ENCODE data around the gene BPNT1.
"Not testable (repeated sequence)": the region's sequence is repeated elsewhere in the genome, so short reads cannot be mapped to it uniquely, and the experiment has no call there.

BPNT1 gene

DNA sequence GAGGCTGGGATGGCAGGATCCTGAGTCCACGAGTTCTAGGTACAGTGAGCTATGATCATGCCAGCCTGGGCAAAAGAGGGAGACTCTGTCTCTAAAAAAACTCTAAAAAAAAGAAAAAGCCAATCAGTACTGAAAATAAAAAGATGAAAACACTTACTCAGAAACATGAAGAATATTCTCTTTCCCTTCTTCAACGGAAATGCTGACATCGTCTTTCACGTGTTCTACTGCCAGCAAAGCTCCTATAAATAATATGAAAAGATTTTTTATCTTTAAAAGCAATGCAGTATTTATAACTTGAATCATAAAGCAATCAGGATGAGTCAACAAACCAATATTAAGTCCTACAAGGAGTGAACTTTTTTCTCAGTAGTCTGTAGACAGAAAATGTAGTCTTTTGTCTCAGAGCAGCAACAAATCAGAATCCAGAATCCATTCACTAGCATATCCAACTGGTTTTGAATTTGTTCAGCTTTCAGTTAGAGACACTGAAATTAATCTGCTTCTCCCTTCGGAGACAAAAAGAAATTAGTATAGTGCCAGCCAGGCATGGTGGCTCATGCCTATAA lies 49.5 kb downstream of the BPNT1 start:
- TF ChIP-seq, protein P1, sequence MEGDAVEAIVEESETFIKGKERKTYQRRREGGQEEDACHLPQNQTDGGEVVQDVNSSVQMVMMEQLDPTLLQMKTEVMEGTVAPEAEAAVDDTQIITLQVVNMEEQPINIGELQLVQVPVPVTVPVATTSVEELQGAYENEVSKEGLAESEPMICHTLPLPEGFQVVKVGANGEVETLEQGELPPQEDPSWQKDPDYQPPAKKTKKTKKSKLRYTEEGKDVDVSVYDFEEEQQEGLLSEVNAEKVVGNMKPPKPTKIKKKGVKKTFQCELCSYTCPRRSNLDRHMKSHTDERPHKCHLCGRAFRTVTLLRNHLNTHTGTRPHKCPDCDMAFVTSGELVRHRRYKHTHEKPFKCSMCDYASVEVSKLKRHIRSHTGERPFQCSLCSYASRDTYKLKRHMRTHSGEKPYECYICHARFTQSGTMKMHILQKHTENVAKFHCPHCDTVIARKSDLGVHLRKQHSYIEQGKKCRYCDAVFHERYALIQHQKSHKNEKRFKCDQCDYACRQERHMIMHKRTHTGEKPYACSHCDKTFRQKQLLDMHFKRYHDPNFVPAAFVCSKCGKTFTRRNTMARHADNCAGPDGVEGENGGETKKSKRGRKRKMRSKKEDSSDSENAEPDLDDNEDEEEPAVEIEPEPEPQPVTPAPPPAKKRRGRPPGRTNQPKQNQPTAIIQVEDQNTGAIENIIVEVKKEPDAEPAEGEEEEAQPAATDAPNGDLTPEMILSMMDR (IDR thresholded peaks at IDR 0.05; ENCODE audit: insufficient read depth, low read length, missing control alignments): no peak
- ChIA-PET CTCF (interaction anchor here (0.9 kb wide), 1 partner anchor 54 kb away, joined by 4 read pairs; no protein-coding TSS in a partner anchor), POLR2A (no interaction called here)
- no peak overlapping the region for H3K4me3 ChIP-seq (ENCODE audit: low read depth, low read length)
- DNase-seq (ENCODE audit: low read depth, low spot score): no peak

DNA sequence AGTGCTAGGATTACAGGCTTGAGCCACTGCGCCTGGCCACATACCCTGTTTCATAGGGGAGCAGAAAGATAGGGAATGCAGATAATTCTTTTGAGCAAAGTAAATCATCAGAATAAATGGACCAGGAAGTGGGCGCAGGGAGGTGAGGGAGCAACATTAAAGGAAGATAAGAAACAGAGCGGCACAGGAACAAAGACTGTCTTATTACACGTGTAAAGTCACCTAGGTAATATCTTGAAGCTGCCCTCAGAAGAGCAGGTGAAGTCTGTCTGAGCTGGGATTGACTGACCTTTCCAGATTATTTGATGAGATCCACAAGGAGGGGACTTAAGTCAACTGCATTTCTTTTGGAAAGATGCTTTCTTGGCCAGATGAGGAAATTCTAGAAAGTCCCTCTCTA lies 50.9 kb downstream of the BPNT1 start:
- DNase-seq (ENCODE audit: low read depth, low spot score): no peak
- ChIA-PET CTCF (interaction anchor here (0.8 kb wide), 1 partner anchor 49 kb away, joined by 3 read pairs; no protein-coding TSS in a partner anchor), POLR2A (no interaction called here)
- H3K4me3 ChIP-seq (ENCODE audit: low read depth, low read length): no peak overlapping the region
- TF ChIP-seq, protein P1 (IDR thresholded peaks at IDR 0.05; ENCODE audit: insufficient read depth, low read length, missing control alignments): no peak

DNA sequence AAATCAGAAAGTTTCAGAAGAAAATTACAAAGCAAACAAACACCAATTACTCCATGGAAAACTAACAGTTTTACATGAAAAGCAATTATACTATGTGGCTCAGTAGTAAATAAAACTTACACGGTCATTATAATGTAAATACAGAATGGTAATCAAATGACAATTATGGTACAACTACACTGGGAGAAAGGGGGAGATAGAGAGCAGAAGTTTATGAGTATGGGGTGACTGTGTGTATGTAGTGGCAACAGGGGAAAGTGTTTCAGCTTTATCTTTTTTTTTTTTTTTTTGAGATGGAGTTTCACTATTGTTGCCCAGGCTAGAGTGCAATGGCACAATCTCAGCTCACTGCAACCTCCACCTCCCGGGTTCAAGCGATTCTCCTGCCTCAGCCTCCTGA lies 51.8 kb downstream of the BPNT1 start:
- POLR2A ChIA-PET; DNase-seq (ENCODE audit: low read depth, low spot score); H3K4me3 ChIP-seq (ENCODE audit: low read depth, low read length); CTCF ChIA-PET: not testable (repeated sequence)

- DNase-seq (ENCODE audit: low read depth, low spot score): no peak
- TF ChIP-seq, protein P1 (IDR thresholded peaks at IDR 0.05; ENCODE audit: insufficient read depth, low read length, missing control alignments): no peak
- CTCF ChIA-PET: interaction anchor here (2.0 kb wide), 1 partner anchor 14 kb away, joined by 5 read pairs; no protein-coding TSS in a partner anchor
- H3K4me3 ChIP-seq (ENCODE audit: low read depth, low read length): no peak overlapping the region
- POLR2A ChIA-PET: no interaction called here
Measured at GRCh38 chr1:220032911-220033310, 56.7 kb downstream of the BPNT1 start.

DNA sequence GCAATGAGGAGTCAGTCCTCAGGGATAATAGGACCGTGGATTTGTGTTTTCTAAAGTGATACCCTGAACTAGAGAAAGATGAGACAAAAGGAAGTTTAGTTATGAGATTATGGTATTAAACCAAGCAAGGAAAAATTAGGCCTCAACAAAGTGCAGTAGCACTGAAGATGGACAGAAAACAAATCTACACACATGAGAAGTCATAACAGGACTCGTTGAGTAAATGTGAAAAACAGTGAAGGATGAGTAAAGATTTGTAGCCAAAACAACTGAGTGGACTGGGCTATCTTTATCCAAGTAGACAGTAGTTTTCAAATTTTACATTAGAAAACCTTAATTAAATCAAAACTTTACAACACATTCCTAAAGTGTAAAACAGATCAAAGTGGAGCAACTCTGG lies 58.3 kb downstream of the BPNT1 start:
- POLR2A ChIA-PET: no interaction called here
- H3K4me3 ChIP-seq (ENCODE audit: low read depth, low read length): no peak overlapping the region
- DNase-seq (ENCODE audit: low read depth, low spot score): no peak
- TF ChIP-seq, protein P1 (IDR thresholded peaks at IDR 0.05; ENCODE audit: insufficient read depth, low read length, missing control alignments): no peak
- CTCF ChIA-PET: interaction anchor here (0.8 to 2.0 kb wide), 3 partner anchors 12 to 751 kb away, joined by 3 to 5 read pairs (median 3); no protein-coding TSS in a partner anchor

GRCh38 chr1:220028346-220028895 lies 61.2 kb downstream of the BPNT1 start:
- H3K4me3 ChIP-seq (ENCODE audit: low read depth, low read length): no peak overlapping the region
- POLR2A ChIA-PET: no interaction called here
- CTCF ChIA-PET: interaction anchor here (1.4 kb wide), 1 partner anchor 14 kb away, joined by 4 read pairs; no protein-coding TSS in a partner anchor
- TF ChIP-seq, protein P1 (IDR thresholded peaks at IDR 0.05; ENCODE audit: insufficient read depth, low read length, missing control alignments): no peak
- no peak for DNase-seq (ENCODE audit: low read depth, low spot score)

GRCh38 chr1:220019071-220019470 lies 70.5 kb downstream of the BPNT1 start:
- TF ChIP-seq, protein P1 (IDR thresholded peaks at IDR 0.05; ENCODE audit: insufficient read depth, low read length, missing control alignments): no peak
- no peak for DNase-seq (ENCODE audit: low read depth, low spot score)
- POLR2A ChIA-PET: no interaction called here
- no peak overlapping the region for H3K4me3 ChIP-seq (ENCODE audit: low read depth, low read length)
- CTCF ChIA-PET: interaction anchor here (0.9 to 1.0 kb wide), 2 partner anchors 13 to 17 kb away, joined by 3 to 5 read pairs; no protein-coding TSS in a partner anchor

All from AG04449 (cell line).